Measurements from ENCODE around the gene PGA4.

PGA4 gene

GRCh38 chr11:61274084-61274483, 51.9 kb downstream of the PGA4 start:
- no peaks in the 10 kb centered on the region for H3K4me1 ChIP-seq (ENCODE audit: insufficient read depth, low read length)
- ATAC-seq (ENCODE audit: insufficient read depth, low read depth) (no peak), DNase-seq (no peak)
- H3K9ac ChIP-seq (ENCODE audit: low read depth, low read length) = no peak overlapping the region
- H3K36me3 ChIP-seq (ENCODE audit: insufficient read depth, low read length) = no peaks in the 10 kb centered on the region
- H4K20me1 ChIP-seq (ENCODE audit: insufficient read depth, low read length) = peaks cover 6% of the 10 kb centered on the region; the same call in 1 of the 2 replicates
- H3K9me3 ChIP-seq (ENCODE audit: insufficient read depth, low read length, severe bottlenecking) = no peaks in the 10 kb centered on the region
- H3K4me3 ChIP-seq (ENCODE audit: low read depth in 1 of 2, low read length in 2 of 2) = no peak overlapping the region
- no peak overlapping the region for H3K27ac ChIP-seq (ENCODE audit: low read length)
- H3K27me3 ChIP-seq (ENCODE audit: insufficient read depth, low read length, poor library complexity) = peaks cover 7% of the 10 kb centered on the region
- TF ChIP-seq CTCF (IDR thresholded peaks at IDR 0.05; ENCODE audit: borderline replicate concordance, extremely low read depth, low read length, poor library complexity, severe bottlenecking) = no peak
- no peak for TF ChIP-seq EZH2 (IDR thresholded peaks at IDR 0.05; ENCODE audit: borderline replicate concordance, low read depth, low read length, severe bottlenecking)
- no peaks in the 10 kb centered on the region for H3K79me2 ChIP-seq (ENCODE audit: insufficient read depth, low read length)
- no peak overlapping the region for H3K4me2 ChIP-seq (ENCODE audit: insufficient read depth, low read length)
- H2AFZ ChIP-seq (ENCODE audit: low read depth, low read length) = no peak overlapping the region

DNA sequence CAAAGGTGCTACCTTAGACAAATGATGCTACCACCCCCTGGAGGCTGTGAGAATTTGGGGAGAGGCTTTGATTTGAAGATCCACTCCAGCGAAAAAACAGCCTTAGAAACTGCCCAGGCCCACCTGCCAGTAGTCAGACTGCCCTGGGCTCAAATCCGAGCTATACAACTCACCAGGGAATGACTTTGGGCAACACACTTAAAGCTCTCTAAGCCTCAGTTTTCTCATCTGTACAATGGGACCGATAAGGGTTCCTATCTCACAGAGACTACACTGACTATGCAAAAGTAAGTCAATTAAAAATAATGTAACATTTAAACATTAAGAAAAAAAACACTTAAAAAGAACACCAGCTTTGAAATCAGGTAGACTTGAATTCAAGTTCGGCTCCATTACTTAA, 53.0 kb downstream of the PGA4 start:
- Histone ChIP-seq H3K79me2 (ENCODE audit: insufficient read depth, low read length) (no peaks in the 10 kb centered on the region), H3K36me3 (ENCODE audit: insufficient read depth, low read length) (no peaks in the 10 kb centered on the region), H3K4me1 (ENCODE audit: insufficient read depth, low read length) (no peaks in the 10 kb centered on the region), H3K27me3 (ENCODE audit: insufficient read depth, low read length, poor library complexity) (peaks cover 7% of the 10 kb centered on the region), H3K9me3 (ENCODE audit: insufficient read depth, low read length, severe bottlenecking) (no peaks in the 10 kb centered on the region), H3K4me2 (ENCODE audit: insufficient read depth, low read length) (no peak overlapping the region), H2AFZ (ENCODE audit: low read depth, low read length) (no peak overlapping the region), H3K4me3 (ENCODE audit: low read depth in 1 of 2, low read length in 2 of 2) (no peak overlapping the region), H4K20me1 (ENCODE audit: insufficient read depth, low read length) (peaks cover 6% of the 10 kb centered on the region; the same call in 1 of the 2 replicates), H3K9ac (ENCODE audit: low read depth, low read length) (no peak overlapping the region), H3K27ac (ENCODE audit: low read length) (no peak overlapping the region)
- ATAC-seq (ENCODE audit: insufficient read depth, low read depth) = no peak
- TF ChIP-seq EZH2 (IDR thresholded peaks at IDR 0.05; ENCODE audit: borderline replicate concordance, low read depth, low read length, severe bottlenecking) (no peak), CTCF (IDR thresholded peaks at IDR 0.05; ENCODE audit: borderline replicate concordance, extremely low read depth, low read length, poor library complexity, severe bottlenecking) (no peak)
- no peak for DNase-seq

- Histone ChIP-seq H3K4me2 (ENCODE audit: insufficient read depth, low read length) (no peak overlapping the region), H3K9ac (ENCODE audit: low read depth, low read length) (no peak overlapping the region), H4K20me1 (ENCODE audit: insufficient read depth, low read length) (peaks cover 4% of the 10 kb centered on the region; the same call in 1 of the 2 replicates), H3K4me3 (ENCODE audit: low read depth in 1 of 2, low read length in 2 of 2) (no peak overlapping the region), H3K4me1 (ENCODE audit: insufficient read depth, low read length) (no peaks in the 10 kb centered on the region), H3K9me3 (ENCODE audit: insufficient read depth, low read length, severe bottlenecking) (no peaks in the 10 kb centered on the region), H3K36me3 (ENCODE audit: insufficient read depth, low read length) (no peaks in the 10 kb centered on the region), H2AFZ (ENCODE audit: low read depth, low read length) (no peak overlapping the region), H3K79me2 (ENCODE audit: insufficient read depth, low read length) (no peaks in the 10 kb centered on the region), H3K27me3 (ENCODE audit: insufficient read depth, low read length, poor library complexity) (peaks cover 7% of the 10 kb centered on the region), H3K27ac (ENCODE audit: low read length) (no peak overlapping the region)
- DNase-seq = no peak
- TF ChIP-seq EZH2 (IDR thresholded peaks at IDR 0.05; ENCODE audit: borderline replicate concordance, low read depth, low read length, severe bottlenecking) = no peak
- TF ChIP-seq CTCF (IDR thresholded peaks at IDR 0.05; ENCODE audit: borderline replicate concordance, extremely low read depth, low read length, poor library complexity, severe bottlenecking) = no peak
- ATAC-seq (ENCODE audit: insufficient read depth, low read depth) = no peak
These were observed 55.2 kb downstream of the PGA4 start for GRCh38 chr11:61277186-61278000.
